ENCODE measurements around the gene PRPF6. TPM values are rescaled to one million over a fixed set of nuclear protein-coding genes. Genes with fewer than 3 reads are reported as not detected.

PRPF6 gene
- total and polyA plus RNA-seq, 2 of the 13 experiments (the other 11 are each of a cell fraction or from before 2014, with no cell fraction given) = 63.7 to 101 TPM

DNA sequence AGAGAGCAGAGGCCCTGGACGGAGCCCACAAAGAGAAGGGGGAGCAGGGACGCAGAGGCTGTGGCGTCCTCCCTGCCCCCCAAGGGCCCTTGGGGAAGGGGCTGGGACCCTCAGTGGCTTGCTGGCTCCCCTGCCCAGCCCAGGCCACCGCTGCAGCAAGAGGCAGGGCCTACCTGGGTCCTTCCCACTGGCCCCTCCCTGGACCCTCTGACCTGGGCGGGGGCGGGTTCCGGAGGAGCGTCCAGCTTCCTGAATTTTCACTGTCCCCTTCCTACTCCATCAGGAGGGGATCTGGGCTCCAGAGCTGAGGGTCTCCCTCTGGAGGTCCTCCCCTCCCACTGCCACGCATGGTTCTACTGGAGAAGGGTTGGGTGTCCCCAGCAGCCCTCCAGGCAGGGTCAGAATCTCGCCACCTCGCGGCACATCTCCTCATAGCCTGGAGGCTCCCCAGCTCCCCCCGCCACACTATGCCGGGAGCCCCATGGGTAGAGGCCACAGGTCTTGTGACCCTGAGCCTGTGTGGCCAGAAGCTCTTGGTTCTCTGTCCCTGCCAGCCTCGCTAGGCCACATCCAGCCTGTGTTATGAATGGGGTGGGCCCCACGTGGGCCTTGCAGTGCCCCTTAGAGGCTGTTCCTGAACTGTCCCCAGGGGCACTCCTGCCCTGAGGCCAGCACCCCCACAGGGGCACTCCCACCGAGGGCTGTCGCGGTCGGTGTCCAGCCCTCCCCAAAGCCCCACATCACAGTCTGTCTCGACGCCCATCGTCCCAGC, 69.5 kb downstream of the PRPF6 start (continued):
- TF ChIP-seq, protein P1, sequence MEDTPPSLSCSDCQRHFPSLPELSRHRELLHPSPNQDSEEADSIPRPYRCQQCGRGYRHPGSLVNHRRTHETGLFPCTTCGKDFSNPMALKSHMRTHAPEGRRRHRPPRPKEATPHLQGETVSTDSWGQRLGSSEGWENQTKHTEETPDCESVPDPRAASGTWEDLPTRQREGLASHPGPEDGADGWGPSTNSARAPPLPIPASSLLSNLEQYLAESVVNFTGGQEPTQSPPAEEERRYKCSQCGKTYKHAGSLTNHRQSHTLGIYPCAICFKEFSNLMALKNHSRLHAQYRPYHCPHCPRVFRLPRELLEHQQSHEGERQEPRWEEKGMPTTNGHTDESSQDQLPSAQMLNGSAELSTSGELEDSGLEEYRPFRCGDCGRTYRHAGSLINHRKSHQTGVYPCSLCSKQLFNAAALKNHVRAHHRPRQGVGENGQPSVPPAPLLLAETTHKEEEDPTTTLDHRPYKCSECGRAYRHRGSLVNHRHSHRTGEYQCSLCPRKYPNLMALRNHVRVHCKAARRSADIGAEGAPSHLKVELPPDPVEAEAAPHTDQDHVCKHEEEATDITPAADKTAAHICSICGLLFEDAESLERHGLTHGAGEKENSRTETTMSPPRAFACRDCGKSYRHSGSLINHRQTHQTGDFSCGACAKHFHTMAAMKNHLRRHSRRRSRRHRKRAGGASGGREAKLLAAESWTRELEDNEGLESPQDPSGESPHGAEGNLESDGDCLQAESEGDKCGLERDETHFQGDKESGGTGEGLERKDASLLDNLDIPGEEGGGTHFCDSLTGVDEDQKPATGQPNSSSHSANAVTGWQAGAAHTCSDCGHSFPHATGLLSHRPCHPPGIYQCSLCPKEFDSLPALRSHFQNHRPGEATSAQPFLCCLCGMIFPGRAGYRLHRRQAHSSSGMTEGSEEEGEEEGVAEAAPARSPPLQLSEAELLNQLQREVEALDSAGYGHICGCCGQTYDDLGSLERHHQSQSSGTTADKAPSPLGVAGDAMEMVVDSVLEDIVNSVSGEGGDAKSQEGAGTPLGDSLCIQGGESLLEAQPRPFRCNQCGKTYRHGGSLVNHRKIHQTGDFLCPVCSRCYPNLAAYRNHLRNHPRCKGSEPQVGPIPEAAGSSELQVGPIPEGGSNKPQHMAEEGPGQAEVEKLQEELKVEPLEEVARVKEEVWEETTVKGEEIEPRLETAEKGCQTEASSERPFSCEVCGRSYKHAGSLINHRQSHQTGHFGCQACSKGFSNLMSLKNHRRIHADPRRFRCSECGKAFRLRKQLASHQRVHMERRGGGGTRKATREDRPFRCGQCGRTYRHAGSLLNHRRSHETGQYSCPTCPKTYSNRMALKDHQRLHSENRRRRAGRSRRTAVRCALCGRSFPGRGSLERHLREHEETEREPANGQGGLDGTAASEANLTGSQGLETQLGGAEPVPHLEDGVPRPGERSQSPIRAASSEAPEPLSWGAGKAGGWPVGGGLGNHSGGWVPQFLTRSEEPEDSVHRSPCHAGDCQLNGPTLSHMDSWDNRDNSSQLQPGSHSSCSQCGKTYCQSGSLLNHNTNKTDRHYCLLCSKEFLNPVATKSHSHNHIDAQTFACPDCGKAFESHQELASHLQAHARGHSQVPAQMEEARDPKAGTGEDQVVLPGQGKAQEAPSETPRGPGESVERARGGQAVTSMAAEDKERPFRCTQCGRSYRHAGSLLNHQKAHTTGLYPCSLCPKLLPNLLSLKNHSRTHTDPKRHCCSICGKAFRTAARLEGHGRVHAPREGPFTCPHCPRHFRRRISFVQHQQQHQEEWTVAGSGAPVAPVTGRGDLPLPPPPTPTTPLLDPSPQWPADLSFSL (CRISPR knock-in tag; IDR thresholded peaks at IDR 0.05) = no peak
- TF ChIP-seq ZNF800 (CRISPR knock-in tag; IDR thresholded peaks at IDR 0.05) = peak; percentile 90
- TF ChIP-seq ZNF776 (CRISPR knock-in tag; IDR thresholded peaks at IDR 0.05) = no peak
- no peak for TF ChIP-seq JUND (CRISPR knock-in tag; IDR thresholded peaks at IDR 0.05)
- no peak; the same call in 1 of the 2 replicates for TF ChIP-seq ZNF121 (CRISPR knock-in tag; IDR thresholded peaks at IDR 0.05)
- TF ChIP-seq MBD4 (IDR thresholded peaks at IDR 0.05; ENCODE audit: borderline replicate concordance, low read length) = no peak
- peak; percentile 80; the same call in 1 of the 2 replicates for TF ChIP-seq ZNF747 (CRISPR knock-in tag; IDR thresholded peaks at IDR 0.05; ENCODE audit: borderline replicate concordance)
- TF ChIP-seq ZBTB3 (CRISPR knock-in tag; IDR thresholded peaks at IDR 0.05; ENCODE audit: borderline replicate concordance, low read depth) = no peak
- TF ChIP-seq GTF2F1 (IDR thresholded peaks at IDR 0.05; ENCODE audit: low read length) = no peak
- no peak for TF ChIP-seq CAMTA2 (CRISPR knock-in tag; IDR thresholded peaks at IDR 0.05; ENCODE audit: borderline replicate concordance)
- TF ChIP-seq ZNF616 (CRISPR knock-in tag; IDR thresholded peaks at IDR 0.05; ENCODE audit: low read depth) = peak; percentile 85
- no peak for TF ChIP-seq ZNF609 (CRISPR knock-in tag; IDR thresholded peaks at IDR 0.05; ENCODE audit: borderline replicate concordance)
- TF ChIP-seq SOX6 (IDR thresholded peaks at IDR 0.05) = no peak
- peak; percentile 40; the same call in 1 of the 2 replicates for TF ChIP-seq SOX6 (CRISPR knock-in tag; IDR thresholded peaks at IDR 0.05)
- TF ChIP-seq SAFB2 (CRISPR knock-in tag; IDR thresholded peaks at IDR 0.05; ENCODE audit: borderline replicate concordance, low read depth) = no peak

Data from HepG2 (cell line).